Measurements from ENCODE around the gene STX8. TPM values are rescaled to one million over a fixed set of nuclear protein-coding genes. Genes with fewer than 3 reads are reported as not detected.

Gene STX8
- total RNA-seq, 1 donor, result 19.7 TPM

GRCh38 chr17:9557161-9557755 is 18.4 kb downstream of the STX8 start:
- no peak for DNase-seq (ENCODE audit: low read depth in 2 of 3, low spot score in 2 of 3)

GRCh38 chr17:9554715-9555114 is 20.9 kb downstream of the STX8 start:
- peak in 2 of 3 donors; percentile 44 to 65 for DNase-seq (ENCODE audit: low read depth in 2 of 3, low spot score in 2 of 3)

GRCh38 chr17:9553596-9553995 is 22.0 kb downstream of the STX8 start:
- DNase-seq (ENCODE audit: low read depth in 2 of 3, low spot score in 2 of 3), result no peak

GRCh38 chr17:9553181-9553580 is 22.4 kb downstream of the STX8 start:
- DNase-seq (ENCODE audit: low read depth in 2 of 3, low spot score in 2 of 3), result no peak

- no peak for DNase-seq (ENCODE audit: low read depth in 2 of 3, low spot score in 2 of 3)
Measured at GRCh38 chr17:9549215-9549614, 26.4 kb downstream of the STX8 start.

- DNase-seq (ENCODE audit: low read depth in 2 of 3, low spot score in 2 of 3), result no peak
Measured at GRCh38 chr17:9544221-9544620, 31.4 kb downstream of the STX8 start.

GRCh38 chr17:9541718-9542117 is 33.9 kb downstream of the STX8 start:
- no peak for DNase-seq (ENCODE audit: low read depth in 2 of 3, low spot score in 2 of 3)

GRCh38 chr17:9538626-9539025 is 37.0 kb downstream of the STX8 start:
- DNase-seq (ENCODE audit: low read depth in 2 of 3, low spot score in 2 of 3), result no peak

- DNase-seq (ENCODE audit: low read depth in 2 of 3, low spot score in 2 of 3), result no peak
Measured at GRCh38 chr17:9537177-9537776, 38.3 kb downstream of the STX8 start.

GRCh38 chr17:9536061-9536460 is 39.6 kb downstream of the STX8 start:
- DNase-seq (ENCODE audit: low read depth in 2 of 3, low spot score in 2 of 3), result no peak

GRCh38 chr17:9533441-9533840 is 42.2 kb downstream of the STX8 start:
- no peak for DNase-seq (ENCODE audit: low read depth in 2 of 3, low spot score in 2 of 3)

GRCh38 chr17:9532715-9533114 is 42.9 kb downstream of the STX8 start:
- DNase-seq (ENCODE audit: low read depth in 2 of 3, low spot score in 2 of 3), result no peak

GRCh38 chr17:9531034-9531433 is 44.6 kb downstream of the STX8 start:
- peak in 1 of 3 donors; percentile 15 for DNase-seq (ENCODE audit: low read depth in 2 of 3, low spot score in 2 of 3)

- DNase-seq (ENCODE audit: low read depth in 2 of 3, low spot score in 2 of 3), result peak in 1 of 3 donors; percentile 46
Measured at GRCh38 chr17:9529033-9529700, 46.5 kb downstream of the STX8 start.

GRCh38 chr17:9527788-9528187 is 47.8 kb downstream of the STX8 start:
- no peak for DNase-seq (ENCODE audit: low read depth in 2 of 3, low spot score in 2 of 3)

GRCh38 chr17:9522074-9522473 is 53.5 kb downstream of the STX8 start:
- peak in 2 of 3 donors; percentile 38 to 68 for DNase-seq (ENCODE audit: low read depth in 2 of 3, low spot score in 2 of 3)

GRCh38 chr17:9521062-9521461 is 54.6 kb downstream of the STX8 start:
- DNase-seq (ENCODE audit: low read depth in 2 of 3, low spot score in 2 of 3), result no peak

- DNase-seq (ENCODE audit: low read depth in 2 of 3, low spot score in 2 of 3), result no peak
Measured at GRCh38 chr17:9520649-9521048, 55.0 kb downstream of the STX8 start.

- DNase-seq (ENCODE audit: low read depth in 2 of 3, low spot score in 2 of 3), result no peak
Measured at GRCh38 chr17:9519583-9520272, 55.9 kb downstream of the STX8 start.

GRCh38 chr17:9517396-9517795 is 58.2 kb downstream of the STX8 start:
- no peak for DNase-seq (ENCODE audit: low read depth in 2 of 3, low spot score in 2 of 3)

GRCh38 chr17:9513266-9513665 is 62.4 kb downstream of the STX8 start:
- no peak for DNase-seq (ENCODE audit: low read depth in 2 of 3, low spot score in 2 of 3)
